CMK (cell line): ENCODE measurements around the gene SEC14L6.

Source experiments
- DNase-seq: peaks from one replicate; pipeline ENCODE4 v3.0.0-alpha.2; 2010; ENCODE audit warnings: low read depth

Gene SEC14L6

DNA sequence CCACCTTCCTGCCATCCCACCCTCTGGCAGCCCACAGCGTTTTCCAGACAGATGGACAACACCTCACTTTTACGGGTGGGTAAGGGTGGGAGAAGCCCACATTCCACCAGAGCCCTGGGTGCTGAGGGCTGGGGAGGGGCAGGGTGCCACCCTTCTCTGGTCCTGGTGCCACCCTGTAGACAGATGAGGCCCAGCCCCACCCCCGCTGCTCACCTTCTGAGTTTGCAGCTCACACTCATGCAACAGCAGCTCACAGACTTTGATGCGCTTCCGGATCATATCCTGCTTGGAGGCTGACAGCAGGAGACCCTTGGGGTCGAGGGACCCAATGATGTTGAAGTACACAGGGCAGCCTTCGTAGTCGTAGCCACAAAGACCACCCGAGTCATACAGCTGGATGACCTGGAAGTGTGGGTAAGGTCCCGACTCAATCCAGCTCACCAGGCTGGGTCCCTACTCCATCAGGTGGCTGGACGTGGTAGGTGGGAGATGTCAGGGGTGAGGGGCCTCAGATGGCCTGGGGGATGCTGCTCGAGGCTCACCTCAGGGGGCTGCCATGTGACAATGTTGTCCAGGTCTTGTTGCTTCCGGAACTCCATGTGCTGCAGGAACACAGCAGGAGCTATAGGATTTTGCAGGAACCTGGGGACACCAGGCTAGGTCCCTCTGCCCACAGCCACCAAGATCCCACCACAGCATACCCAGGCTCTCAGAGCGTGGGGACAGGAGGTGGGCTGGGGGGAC lies 51.3 kb downstream of the SEC14L6 start:
- DNase-seq, result no peak

DNA sequence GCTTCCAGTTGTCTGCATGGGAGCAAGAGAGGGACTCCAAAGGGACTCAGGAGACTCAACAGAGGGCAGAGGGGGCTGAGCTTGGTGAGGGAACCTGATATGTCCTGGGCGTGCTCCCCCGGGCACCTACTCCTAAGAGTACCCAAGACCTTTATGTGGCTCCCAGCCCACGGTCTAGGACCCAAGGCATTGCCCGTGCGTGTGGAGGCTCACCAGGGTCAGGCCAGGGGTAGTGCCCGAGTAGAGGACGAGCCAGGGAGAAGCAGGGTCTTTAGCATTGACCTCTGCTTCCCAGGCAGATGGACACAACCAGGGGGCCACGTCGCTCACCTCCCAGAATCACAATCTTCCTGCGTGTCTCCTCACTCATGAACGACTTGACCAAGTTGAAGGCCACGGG lies 54.4 kb downstream of the SEC14L6 start:
- DNase-seq, result no peak

DNA sequence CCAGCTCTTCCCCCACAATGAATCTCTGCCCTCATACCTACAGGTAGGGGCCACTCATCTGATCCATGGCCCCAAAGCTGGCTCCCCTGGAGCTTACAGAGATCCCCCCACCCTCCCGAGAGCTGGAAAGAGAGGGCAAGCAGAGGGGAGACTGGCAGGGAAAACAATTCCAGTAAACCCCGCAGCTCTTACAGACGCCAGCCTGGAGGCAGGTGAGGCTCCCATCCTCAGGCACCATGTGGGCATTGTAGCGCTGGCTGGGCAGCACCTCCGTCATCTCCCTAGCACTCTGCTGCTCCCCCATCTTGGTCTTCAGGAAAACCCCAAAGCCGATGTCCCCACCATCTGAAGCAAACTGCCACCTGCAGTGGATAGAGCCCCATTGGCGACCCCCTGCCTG lies 55.2 kb downstream of the SEC14L6 start:
- no peak for DNase-seq

DNA sequence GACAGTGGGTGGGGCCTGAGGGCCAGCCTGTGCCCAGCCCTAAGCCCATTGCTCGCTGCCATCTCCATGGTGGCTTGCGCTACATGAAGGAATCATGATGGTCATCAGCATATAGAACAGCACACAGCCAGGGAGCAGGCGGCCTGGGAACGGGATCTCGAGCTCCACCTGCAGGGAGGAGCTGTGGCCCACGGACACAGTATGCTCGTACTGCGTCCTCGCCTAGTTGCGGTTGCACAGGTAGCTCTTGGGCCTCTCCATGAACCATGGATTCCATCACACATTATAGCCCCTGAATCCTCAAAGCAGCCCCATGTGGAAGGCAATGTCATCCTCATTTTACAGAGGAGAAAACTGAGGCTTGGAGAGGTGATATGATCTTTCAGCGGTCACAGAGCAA lies 56.1 kb downstream of the SEC14L6 start:
- DNase-seq, result no peak

DNA sequence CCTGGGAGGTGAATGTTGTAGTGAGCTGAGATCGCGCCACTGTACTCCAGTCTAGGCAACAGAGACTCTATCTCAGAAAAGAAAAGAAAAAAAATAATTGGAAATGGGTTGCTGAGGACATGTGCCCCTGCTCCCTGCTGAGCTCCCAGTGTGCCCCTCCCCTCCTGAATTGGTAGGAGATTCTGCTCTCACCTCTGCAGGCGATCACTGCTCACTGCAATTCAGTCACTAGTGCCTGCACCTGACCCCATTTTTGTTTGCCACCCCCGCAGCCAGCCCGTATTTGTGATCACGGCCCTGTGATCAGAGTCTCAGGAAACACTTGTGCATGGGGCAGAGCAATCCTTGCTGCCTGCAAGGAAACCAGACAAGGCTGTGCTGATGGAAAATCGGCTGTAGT lies 58.4 kb downstream of the SEC14L6 start:
- DNase-seq, result no peak

DNA sequence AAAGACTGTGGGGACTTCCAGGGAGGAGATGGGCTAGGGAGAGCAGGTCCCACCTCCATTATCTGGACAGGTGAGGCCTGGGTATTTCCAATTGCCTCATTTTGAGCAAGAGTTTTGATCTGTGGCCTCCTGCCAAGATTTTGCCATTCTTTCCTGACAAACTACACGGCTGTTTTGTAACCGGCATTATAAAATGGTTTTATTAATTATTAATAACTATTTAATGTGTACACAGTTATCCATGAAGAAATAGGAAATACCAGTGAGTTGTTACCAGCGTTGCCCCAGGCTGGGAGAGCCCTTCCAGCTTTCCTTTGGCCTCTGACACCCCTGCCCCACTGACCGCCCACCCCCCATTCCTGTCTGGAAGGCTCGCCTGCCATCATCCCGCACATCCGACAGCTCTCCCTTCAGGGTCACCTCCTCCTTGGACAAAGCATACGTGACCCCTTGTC lies 59.9 kb downstream of the SEC14L6 start:
- no peak for DNase-seq

DNA sequence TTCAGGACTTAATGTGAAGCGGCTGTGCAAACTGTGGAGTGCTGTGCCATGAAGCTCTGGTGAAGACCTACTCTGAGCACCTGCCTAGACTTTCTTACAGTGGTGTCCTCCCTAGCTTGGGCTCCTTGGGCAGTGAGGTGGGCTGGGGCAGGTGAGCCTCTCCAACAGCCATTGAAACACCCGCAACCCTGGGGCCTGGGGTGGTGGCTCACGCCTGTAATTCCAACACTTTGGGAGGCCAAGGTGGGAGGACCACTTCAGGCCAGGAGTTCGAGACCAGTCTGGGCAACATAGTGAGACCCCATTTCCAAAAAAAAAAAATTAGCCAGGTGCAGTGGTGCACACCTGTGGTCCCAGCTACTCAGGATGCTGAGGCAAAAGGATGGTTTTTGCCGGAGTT lies 60.4 kb downstream of the SEC14L6 start:
- no peak for DNase-seq

DNA sequence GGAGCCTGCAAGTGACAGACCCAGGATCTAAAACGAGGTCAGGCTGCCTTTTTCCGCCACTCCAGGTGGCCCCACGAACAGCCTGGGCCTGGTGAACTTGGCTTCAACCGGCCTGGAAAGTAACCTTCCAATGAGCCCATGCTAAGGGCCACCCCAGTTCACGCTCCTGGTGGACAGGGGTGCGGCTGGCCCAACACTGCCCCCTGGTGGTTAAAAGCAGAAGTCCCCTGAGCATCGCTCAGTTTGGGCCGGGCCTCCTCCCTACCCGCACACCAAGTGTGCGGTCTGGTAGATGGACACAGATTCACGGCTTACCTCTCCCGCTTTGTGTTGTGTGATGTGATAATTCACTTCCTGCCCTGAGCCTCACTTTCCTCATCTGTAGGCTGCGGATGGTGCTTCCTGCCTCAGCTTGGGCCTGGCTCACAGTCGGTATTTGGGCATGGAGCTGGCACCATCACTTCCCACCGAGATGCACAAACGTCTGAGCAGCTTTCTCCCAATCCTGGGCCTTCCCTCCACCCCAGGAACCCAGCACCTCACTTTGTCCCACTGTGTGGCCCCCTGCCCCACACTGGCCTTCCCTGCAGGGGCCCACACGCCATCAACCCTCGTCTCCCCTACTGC lies 61.1 kb downstream of the SEC14L6 start:
- DNase-seq, result peak; percentile 56

DNA sequence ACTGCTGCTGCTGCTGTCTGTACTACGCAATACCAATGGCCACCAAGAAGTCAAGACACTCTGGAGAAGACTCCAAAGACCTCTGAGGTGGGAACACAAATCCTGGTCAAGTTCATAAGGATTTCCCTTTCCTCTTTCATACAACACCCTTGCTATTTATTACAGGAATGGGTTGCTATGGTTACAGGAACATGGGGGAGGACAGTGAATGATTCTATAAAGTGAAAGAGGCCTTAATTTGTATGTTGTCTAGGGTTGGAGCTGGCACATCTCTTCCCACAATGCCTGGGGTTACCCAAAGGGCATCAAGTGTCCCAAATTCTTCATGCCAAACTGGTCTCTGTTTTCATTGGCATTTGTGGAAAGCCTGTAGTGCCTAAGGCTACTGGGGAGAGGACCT lies 63.4 kb downstream of the SEC14L6 start:
- DNase-seq, result no peak

DNA sequence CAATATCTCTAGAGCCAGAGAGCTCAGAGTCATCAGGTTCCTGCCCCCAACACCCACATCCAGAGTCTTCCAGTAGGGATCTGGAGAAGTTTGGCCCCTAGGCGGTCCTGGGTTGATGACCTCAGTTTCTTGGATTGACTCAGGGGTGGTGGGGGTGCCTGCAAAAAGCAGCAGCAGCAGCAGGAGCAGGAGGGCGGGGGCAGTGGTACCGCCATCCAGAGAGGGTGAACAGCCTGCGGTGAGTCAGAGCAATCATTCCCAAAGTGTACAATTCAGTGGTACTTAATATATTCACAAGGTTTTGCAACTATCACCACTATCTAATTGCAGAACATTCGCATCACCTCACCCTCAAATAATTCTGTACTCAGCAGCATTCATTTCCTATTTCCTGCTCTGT lies 64.8 kb downstream of the SEC14L6 start:
- DNase-seq, result no peak

DNA sequence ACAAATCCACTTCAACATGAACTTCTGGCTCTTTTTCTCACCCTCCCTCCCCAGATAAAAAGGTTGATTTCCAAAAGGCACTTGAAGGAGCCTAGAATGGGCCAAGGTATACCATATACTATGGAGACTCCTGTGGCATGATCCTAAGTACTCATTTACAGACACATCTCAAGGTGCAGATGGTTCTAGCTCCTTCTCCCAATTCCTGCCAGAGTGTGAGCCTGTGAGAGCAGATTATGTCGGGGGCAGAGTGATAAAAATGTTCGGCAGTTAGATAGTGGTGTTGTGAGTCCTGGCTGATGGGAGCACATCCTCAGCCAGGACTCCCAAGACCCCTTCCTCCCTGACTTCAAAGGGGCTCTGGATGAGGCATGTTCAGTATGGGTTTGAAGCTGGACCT lies 66.6 kb downstream of the SEC14L6 start:
- DNase-seq, result no peak

DNA sequence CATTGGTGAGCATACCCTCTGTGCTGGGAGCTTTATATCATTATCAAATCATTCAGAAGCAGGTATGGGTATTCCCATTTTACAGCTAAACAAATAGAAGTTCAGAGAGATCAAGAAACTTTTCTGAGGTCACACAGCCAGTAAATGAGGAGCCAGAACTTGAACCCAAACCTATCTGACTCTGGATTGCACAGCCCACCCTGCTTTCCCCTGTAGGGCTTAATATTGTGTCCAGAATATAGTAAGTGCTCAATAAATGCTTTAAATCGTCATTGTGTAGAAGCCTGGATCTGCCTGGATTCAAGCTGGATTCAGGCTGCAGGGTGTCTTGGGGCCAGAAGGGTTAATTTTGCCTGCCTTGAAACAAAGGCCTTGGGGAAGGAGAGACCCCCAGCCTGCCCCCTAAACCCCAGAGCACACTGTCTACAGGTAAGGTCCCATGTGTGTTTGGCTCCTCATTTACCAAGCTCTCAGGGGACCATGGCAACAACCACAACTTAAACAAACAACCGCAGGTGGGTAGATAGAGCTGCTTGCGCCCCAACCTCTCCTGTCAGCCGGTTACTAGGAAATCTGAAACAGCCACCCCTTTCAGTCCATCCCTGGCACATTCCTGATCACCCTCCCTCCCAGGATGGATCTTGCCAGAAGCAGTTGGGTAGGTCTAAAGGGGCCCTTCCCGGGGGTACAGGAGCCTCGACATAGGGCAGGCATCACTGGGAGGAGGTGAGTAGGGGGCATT lies 71.7 kb downstream of the SEC14L6 start:
- no peak for DNase-seq

DNA sequence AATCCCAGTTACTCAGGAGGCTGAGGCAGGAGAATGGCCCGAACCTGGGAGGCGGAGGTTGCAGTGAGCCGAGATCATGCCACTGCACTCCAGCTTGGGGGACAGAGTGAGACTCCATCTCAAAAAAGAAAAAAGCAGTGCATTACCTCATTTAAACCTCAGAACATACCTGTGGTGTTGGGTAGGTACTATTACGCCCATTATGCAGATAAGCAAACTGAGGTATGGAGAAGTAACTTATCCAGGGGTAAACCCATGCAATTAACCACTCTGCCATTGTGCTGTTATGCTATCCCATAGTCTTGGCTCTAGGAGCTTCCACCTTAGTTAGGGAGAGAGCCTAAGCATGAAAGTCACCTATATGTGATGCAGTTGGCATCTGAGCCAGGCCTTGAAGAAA lies 72.4 kb downstream of the SEC14L6 start:
- no peak for DNase-seq

DNA sequence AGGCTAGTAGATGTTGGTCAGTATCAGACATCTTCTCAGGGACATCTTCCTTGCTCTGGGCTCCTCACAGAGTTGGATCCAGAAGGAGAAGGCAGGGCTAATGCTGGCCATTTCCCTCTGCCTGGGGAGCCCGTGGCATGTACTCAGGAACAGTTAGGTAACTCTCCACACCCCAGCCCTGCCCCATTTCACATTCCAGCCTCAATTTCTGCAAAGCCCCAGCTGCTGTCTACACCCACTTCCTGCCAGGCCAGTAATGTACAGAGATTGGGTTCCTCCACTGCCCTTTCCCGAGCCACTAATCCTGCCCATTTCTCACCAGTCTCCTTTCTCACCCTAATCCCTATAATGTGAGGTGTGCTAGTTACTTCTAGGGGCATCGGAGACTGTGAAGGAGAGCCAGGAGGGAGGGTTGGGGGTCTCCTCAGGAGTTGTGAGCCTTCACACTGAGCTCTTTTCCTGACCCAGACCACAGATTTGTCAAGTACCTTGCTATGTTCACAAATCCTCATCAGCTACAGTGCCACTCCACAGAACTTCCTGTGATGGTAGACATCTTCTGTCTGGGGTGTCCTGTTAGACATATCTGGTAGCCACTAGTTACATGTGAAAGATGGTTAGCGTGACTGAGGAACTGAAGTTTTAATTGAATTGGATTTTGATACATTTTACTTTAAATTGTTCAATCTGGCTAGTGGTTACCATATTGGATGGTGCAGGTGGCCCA lies 73.4 kb downstream of the SEC14L6 start:
- no peak for DNase-seq
